ENCODE results near the gene TGFBR3.
"Not testable (repeated sequence)": the region's sequence is repeated elsewhere in the genome, so short reads cannot be mapped to it uniquely, and the experiment has no call there.

Gene TGFBR3

DNA sequence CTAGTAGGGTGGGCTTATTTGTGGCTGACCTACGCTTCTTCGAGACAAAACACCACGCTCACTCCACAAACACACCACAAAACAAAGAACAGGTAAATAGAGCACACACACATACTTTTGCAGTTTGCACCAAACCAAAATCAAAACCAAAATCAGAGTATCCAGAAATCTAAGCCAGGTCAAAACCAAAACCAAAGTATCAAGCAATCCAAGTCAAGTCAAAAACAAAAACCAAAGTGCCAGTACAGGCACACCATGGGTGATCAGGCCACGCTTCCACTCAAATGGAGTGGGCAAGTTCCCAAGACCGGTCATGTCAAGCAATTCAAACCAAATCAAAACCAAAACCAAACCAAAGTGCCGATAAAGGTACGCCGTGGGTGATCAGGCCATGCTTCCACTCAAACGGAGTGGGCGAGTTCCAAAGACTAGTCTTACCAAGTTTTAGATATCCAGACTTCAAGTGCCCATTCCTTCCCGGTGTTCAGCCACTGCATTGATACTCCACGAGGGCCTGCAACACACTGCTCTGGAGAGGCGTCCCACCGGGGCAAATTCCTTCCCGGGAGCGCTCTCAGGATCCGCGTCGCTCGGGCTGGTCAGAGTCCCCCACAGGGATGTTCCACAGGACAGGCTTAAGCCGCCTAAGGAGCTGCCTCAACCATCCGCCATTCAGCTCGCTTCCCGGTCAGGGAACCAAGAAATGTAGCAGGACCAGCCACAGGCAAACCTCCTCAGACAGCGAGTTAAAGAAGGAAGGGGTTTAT, 216.2 kb downstream of the TGFBR3 start:
- Histone ChIP-seq H3K4me3 (ENCODE audit: low read depth in 1 of 2, low read length in 1 of 2) (no peak overlapping the region), H3K27ac (no peak overlapping the region), H3K27me3 (no peaks in the 10 kb centered on the region), H3K9me3 (no peaks in the 10 kb centered on the region), H3K36me3 (no peaks in the 10 kb centered on the region), H3K4me1 (ENCODE audit: control insufficient read depth in 1 of 2, insufficient read depth in 1 of 2, low read depth in 1 of 2, low read length in 1 of 2) (no peaks in the 10 kb centered on the region)
- TF ChIP-seq, protein P1, sequence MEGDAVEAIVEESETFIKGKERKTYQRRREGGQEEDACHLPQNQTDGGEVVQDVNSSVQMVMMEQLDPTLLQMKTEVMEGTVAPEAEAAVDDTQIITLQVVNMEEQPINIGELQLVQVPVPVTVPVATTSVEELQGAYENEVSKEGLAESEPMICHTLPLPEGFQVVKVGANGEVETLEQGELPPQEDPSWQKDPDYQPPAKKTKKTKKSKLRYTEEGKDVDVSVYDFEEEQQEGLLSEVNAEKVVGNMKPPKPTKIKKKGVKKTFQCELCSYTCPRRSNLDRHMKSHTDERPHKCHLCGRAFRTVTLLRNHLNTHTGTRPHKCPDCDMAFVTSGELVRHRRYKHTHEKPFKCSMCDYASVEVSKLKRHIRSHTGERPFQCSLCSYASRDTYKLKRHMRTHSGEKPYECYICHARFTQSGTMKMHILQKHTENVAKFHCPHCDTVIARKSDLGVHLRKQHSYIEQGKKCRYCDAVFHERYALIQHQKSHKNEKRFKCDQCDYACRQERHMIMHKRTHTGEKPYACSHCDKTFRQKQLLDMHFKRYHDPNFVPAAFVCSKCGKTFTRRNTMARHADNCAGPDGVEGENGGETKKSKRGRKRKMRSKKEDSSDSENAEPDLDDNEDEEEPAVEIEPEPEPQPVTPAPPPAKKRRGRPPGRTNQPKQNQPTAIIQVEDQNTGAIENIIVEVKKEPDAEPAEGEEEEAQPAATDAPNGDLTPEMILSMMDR (IDR thresholded peaks at IDR 0.05), result no peak

DNA sequence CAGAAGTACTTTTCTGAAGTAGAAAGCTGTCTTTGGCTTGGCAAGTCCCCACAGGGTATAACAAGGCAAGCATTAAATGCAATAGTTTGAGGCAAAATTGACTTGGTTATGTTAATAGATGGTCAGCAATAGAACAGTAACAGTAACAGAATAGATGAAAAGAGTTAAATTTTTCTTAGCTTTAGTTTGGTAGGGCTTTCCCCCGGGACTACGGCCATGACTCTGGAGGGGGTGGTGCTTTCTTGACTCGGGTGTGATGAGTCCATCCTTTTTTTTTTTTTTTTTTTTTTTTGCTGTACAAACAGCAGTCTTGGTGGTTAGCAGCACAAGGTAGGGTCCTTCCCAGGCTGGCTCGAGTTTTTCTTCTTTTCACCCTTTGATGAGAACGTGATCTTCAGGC, 219.3 kb downstream of the TGFBR3 start:
- H3K4me3 ChIP-seq (ENCODE audit: low read depth in 1 of 2, low read length in 1 of 2); H3K36me3 ChIP-seq; H3K4me1 ChIP-seq (ENCODE audit: control insufficient read depth in 1 of 2, insufficient read depth in 1 of 2, low read depth in 1 of 2, low read length in 1 of 2); H3K27me3 ChIP-seq; H3K9me3 ChIP-seq; H3K27ac ChIP-seq: not testable (repeated sequence)

DNA sequence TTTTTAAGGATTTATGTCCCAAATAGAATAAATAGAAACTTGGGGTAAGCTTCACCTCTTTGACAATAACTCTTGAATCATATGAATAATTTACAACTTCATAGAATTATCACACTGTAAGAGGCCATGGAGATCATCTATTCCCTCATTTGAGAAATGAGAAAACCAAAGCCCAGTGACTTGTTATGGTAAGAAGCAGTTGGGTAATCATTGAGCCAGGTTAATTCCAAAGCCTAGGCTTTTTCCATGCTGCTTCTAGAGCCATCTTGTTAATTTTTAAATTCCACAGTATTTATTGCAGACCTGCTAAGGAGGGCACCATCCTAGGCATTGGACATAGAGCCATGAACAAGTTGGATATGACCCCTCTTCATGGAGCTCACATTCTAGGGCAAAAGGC, 224.8 kb downstream of the TGFBR3 start:
- no peaks in the 10 kb centered on the region for H3K27me3 ChIP-seq
- no peak overlapping the region for H3K4me3 ChIP-seq (ENCODE audit: low read depth in 1 of 2, low read length in 1 of 2)
- no peaks in the 10 kb centered on the region for H3K36me3 ChIP-seq
- H3K9me3 ChIP-seq, result no peaks in the 10 kb centered on the region
- no peak overlapping the region for H3K27ac ChIP-seq
- no peaks in the 10 kb centered on the region for H3K4me1 ChIP-seq (ENCODE audit: control insufficient read depth in 1 of 2, insufficient read depth in 1 of 2, low read depth in 1 of 2, low read length in 1 of 2)
- TF ChIP-seq, protein P1 (IDR thresholded peaks at IDR 0.05), result no peak

DNA sequence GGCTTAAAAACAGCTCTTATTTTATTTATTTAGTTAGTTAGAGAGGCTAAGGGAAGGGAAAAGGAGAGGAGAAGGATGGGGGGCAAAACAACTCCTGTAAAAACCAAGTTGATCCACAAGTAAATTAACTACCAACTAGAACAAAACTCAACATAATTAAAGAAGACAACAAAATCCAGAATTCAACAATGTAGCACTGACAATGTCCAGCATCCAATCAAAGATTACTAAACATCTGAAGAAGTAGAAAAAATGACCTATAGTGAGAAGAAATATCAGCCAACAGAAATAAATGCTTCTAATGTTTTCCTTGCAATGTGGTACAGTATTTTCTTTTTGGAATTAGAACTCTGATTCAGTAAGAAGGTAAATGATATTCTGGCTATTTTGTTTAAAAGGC, 225.2 kb downstream of the TGFBR3 start:
- Histone ChIP-seq H3K9me3 (no peaks in the 10 kb centered on the region), H3K27ac (no peak overlapping the region), H3K36me3 (no peaks in the 10 kb centered on the region), H3K4me3 (ENCODE audit: low read depth in 1 of 2, low read length in 1 of 2) (no peak overlapping the region), H3K4me1 (ENCODE audit: control insufficient read depth in 1 of 2, insufficient read depth in 1 of 2, low read depth in 1 of 2, low read length in 1 of 2) (no peaks in the 10 kb centered on the region), H3K27me3 (no peaks in the 10 kb centered on the region)
- TF ChIP-seq, protein P1 (IDR thresholded peaks at IDR 0.05), result no peak

DNA sequence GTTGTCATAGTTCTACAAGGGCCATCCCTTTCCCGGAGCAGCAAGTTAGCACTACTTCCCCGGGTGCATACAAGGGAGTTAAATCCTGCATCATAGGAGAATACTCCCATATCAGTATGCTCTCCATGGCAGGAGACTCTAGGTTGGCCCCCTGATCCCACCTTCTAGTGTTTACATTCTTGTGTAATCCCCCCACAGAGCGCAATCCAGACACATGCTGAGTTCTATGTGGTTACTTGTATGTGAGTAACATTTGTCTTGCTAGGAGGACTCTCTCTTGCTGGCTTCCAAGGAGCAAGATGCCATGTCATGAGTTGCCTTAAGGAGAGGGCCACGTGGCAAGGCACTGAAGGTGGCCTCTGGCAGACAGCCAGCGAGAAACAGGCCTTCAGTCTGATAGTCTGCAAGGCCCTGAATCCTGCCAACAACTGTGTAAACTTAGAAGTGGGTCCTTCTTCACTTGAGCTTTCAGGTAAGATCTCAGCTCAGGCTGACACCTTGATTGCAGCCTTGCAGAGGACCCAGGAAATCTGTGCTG, 230.0 kb downstream of the TGFBR3 start:
- H3K36me3 ChIP-seq, result no peaks in the 10 kb centered on the region
- H3K4me1 ChIP-seq (ENCODE audit: control insufficient read depth in 1 of 2, insufficient read depth in 1 of 2, low read depth in 1 of 2, low read length in 1 of 2), result no peaks in the 10 kb centered on the region
- no peaks in the 10 kb centered on the region for H3K9me3 ChIP-seq
- no peak overlapping the region for H3K27ac ChIP-seq
- H3K27me3 ChIP-seq, result no peaks in the 10 kb centered on the region
- no peak overlapping the region for H3K4me3 ChIP-seq (ENCODE audit: low read depth in 1 of 2, low read length in 1 of 2)
- TF ChIP-seq, protein P1 (IDR thresholded peaks at IDR 0.05), result no peak

DNA sequence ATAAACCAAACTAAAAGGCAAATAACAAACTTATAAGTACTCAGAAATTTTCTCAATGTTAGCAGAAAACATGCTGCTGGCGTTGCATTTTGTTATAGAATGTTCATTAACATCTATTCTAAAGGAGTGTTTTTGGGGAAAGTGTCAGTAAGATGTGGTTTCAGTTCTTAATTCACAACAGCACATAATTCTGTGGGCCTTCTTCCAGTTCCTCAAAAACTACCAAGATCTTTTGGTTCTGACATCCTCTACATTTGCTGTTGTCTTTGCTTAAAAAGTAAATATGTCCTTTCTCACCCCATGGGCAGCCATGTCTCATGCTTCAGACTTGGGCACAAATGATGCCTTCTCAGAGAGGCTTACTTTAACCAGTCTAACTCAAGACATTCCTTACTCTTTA, 232.8 kb downstream of the TGFBR3 start:
- TF ChIP-seq, protein P1 (IDR thresholded peaks at IDR 0.05), result no peak
- Histone ChIP-seq H3K4me1 (ENCODE audit: control insufficient read depth in 1 of 2, insufficient read depth in 1 of 2, low read depth in 1 of 2, low read length in 1 of 2) (no peaks in the 10 kb centered on the region), H3K27ac (no peak overlapping the region)

More for the DNA sequence above, 232.8 kb downstream of the TGFBR3 start:
- H3K4me3 ChIP-seq (ENCODE audit: low read depth in 1 of 2, low read length in 1 of 2), result no peak overlapping the region
- H3K9me3 ChIP-seq, result no peaks in the 10 kb centered on the region
- H3K36me3 ChIP-seq, result no peaks in the 10 kb centered on the region
- H3K27me3 ChIP-seq, result no peaks in the 10 kb centered on the region
